GM12878 (cell line): ENCODE data around the gene GRIK2. TPM values are rescaled to one million over a fixed set of nuclear protein-coding genes. Genes with fewer than 3 reads are reported as not detected.

Source experiments
- ATAC-seq: fragments of 200-7000 bp; cut with Tn5 transposase; 3 replicates; pipeline ENCODE4 v1.9.1; 2020; ENCODE audit warnings: mild to moderate bottlenecking, moderate library complexity
- BruUV-seq: library from RNA; stranded (reverse); fragments of 400-500 nt; replicated peaks from 2 replicates; lab custom pipeline; 2021; lab: Mats Ljungman, UMichigan
- CTCF ChIA-PET: fragments of 300-600 bp; sonication (Branson Sonifier 250); formaldehyde crosslinking; extraction: SDS; loops from one replicate; lab custom pipeline; 2021; ENCODE audit warnings: inconsistent platforms; lab: Yijun Ruan, JAX
- POLR2A ChIA-PET: fragments of 350-600 bp; formaldehyde crosslinking; extraction: SDS; loops from one replicate; lab custom pipeline; 2021; ENCODE audit warnings: inconsistent platforms; lab: Charles Lee
- RAD21 ChIA-PET: fragments of 300-600 bp; sonication (Branson Sonifier 250); formaldehyde crosslinking; loops from one replicate; lab custom pipeline; 2023; ENCODE audit warnings: antibody characterized with exemption; ENCODE audit not compliant: unreplicated experiment; lab: Charles Lee
- SMC1A ChIA-PET: fragments of 300-600 bp; sonication (Branson Sonifier 250); formaldehyde crosslinking; loops from one replicate; lab custom pipeline; 2023; ENCODE audit not compliant: unreplicated experiment, uncharacterized antibody; lab: Charles Lee
- DNase-seq: peaks from one replicate; pipeline ENCODE4 v3.0.0-alpha.2; 2011; ENCODE audit warnings: low read depth, low spot score
- FAIRE-seq: peaks from 3 replicates; lab custom pipeline; 2011; peaks lifted over from hg19 to GRCh38; lab: Jason Lieb, UNC
- H2AFZ ChIP-seq: 2 replicates; pipeline ENCODE4 v1.6.0; 2011; ENCODE audit warnings: low read depth, low read length, control low read depth; ENCODE audit not compliant: control insufficient read depth
- H3K27ac ChIP-seq: 2 replicates; pipeline ENCODE4 v1.5.1; 2011; ENCODE audit warnings: control low read depth; ENCODE audit not compliant: control insufficient read depth, insufficient read depth
- H3K27me3 ChIP-seq, 2 experiments: replicated peaks in 1 of 2; 2 replicates each; pipeline versions ENCODE4 v1.6.0 to v1.6.1; 2011; ENCODE audit warnings: low read length in 1 of 2; ENCODE audit not compliant: control insufficient read depth in 2 of 2, insufficient read depth in 2 of 2
- H3K36me3 ChIP-seq, 2 experiments: 2 replicates each; pipeline ENCODE4 v1.5.1; 2011; ENCODE audit warnings: low read length in 1 of 2; ENCODE audit not compliant: control insufficient read depth in 2 of 2, insufficient read depth in 2 of 2
- H3K4me1 ChIP-seq: 2 replicates; pipeline ENCODE4 v1.6.1; 2011; ENCODE audit warnings: mild to moderate bottlenecking, low read length, moderate library complexity, mixed read lengths; ENCODE audit not compliant: control insufficient read depth, insufficient read depth
- H3K4me2 ChIP-seq: 2 replicates; pipeline ENCODE4 v1.6.0; 2011; ENCODE audit warnings: control low read depth; ENCODE audit not compliant: control insufficient read depth, insufficient read depth
- H3K4me3 ChIP-seq: fragments of 200-600 bp; sonication (generic); 2 replicates; pipeline ENCODE4 v1.5.1; 2016
- H3K79me2 ChIP-seq: 2 replicates; pipeline ENCODE4 v1.6.0; 2011; ENCODE audit warnings: low read length; ENCODE audit not compliant: control insufficient read depth, insufficient read depth
- H3K9ac ChIP-seq: 2 replicates; pipeline ENCODE4 v1.8.0; 2011; ENCODE audit warnings: low read length, control low read depth, mixed read lengths; ENCODE audit not compliant: control insufficient read depth, insufficient read depth
- H3K9me3 ChIP-seq: replicated peaks from 3 replicates; pipeline ENCODE4 v1.5.1; 2011; ENCODE audit warnings: mild to moderate bottlenecking, low read length; ENCODE audit not compliant: control insufficient read depth, insufficient read depth
- H4K20me1 ChIP-seq: 2 replicates; pipeline ENCODE4 v1.6.0; 2011; ENCODE audit not compliant: control insufficient read depth, insufficient read depth
- CREB1 ChIP-seq: IDR thresholded peaks from 2 replicates; pipeline ENCODE4 v1.6.1; 2012; ENCODE audit warnings: low read depth, mild to moderate bottlenecking, inconsistent platforms
- GABPA ChIP-seq: IDR thresholded peaks from 2 replicates; pipeline ENCODE4 v1.6.1; 2014; ENCODE audit warnings: antibody characterized with exemption, low read depth, mild to moderate bottlenecking, inconsistent platforms
- KDM1A ChIP-seq: fragments of 200-600 bp; sonication (generic); IDR thresholded peaks from 2 replicates; pipeline ENCODE4 v1.6.1; 2016; ENCODE audit warnings: borderline replicate concordance
- MEF2A ChIP-seq: IDR thresholded peaks from 2 replicates; pipeline ENCODE4 v1.6.1; 2011; ENCODE audit warnings: low read depth, mild to moderate bottlenecking, low read length, moderate library complexity; ENCODE audit not compliant: insufficient read depth
- MTA3 ChIP-seq: IDR thresholded peaks from 2 replicates; pipeline ENCODE4 v1.6.1; 2012; ENCODE audit warnings: low read length, inconsistent platforms, borderline replicate concordance
- MYB ChIP-seq: fragments of 150-350 bp; IDR thresholded peaks from 2 replicates; pipeline ENCODE4 v1.6.1; 2014; ENCODE audit warnings: mild to moderate bottlenecking, low read depth, low read length, borderline replicate concordance
- NKRF ChIP-seq: fragments of 450-650 bp; conservative IDR thresholded peaks from 2 replicates; pipeline ENCODE4 v1.6.1; 2017; ENCODE audit warnings: mild to moderate bottlenecking, moderate library complexity
- PAX8 ChIP-seq: fragments of 450-650 bp; IDR thresholded peaks from 2 replicates; pipeline ENCODE4 v1.6.1; 2017; ENCODE audit warnings: mild to moderate bottlenecking, moderate library complexity
- PBX3 ChIP-seq: IDR thresholded peaks from 2 replicates; pipeline ENCODE4 v1.6.1; 2011; ENCODE audit warnings: mild to moderate bottlenecking, low read depth, low read length, moderate library complexity; ENCODE audit not compliant: insufficient replicate concordance
- SUZ12 ChIP-seq: fragments of 200-600 bp; sonication (generic); IDR thresholded peaks from one replicate; pipeline ENCODE4 v1.6.1; 2018; ENCODE audit warnings: antibody characterized with exemption, mild to moderate bottlenecking; ENCODE audit not compliant: unreplicated experiment
- TBL1XR1 ChIP-seq: IDR thresholded peaks from 2 replicates; pipeline ENCODE4 v1.6.1; 2012; ENCODE audit warnings: low read depth, low read length, improper control_type of control experiment
- TCF12 ChIP-seq: IDR thresholded peaks from 2 replicates; pipeline ENCODE4 v1.6.1; 2011; ENCODE audit warnings: low read depth, mild to moderate bottlenecking, low read length
- TCF7 ChIP-seq: IDR thresholded peaks from 2 replicates; pipeline ENCODE4 v1.6.1; 2014; ENCODE audit warnings: antibody characterized with exemption, borderline replicate concordance
- YBX1 ChIP-seq: fragments of 450-650 bp; IDR thresholded peaks from 2 replicates; pipeline ENCODE4 v1.6.1; 2016; ENCODE audit warnings: antibody characterized with exemption
- ZNF274 ChIP-seq: IDR thresholded peaks from one replicate; pipeline ENCODE4 v1.8.0; 2011; ENCODE audit not compliant: insufficient read length, insufficient read depth
- WGBS: methylation state at CpG from one replicate; pipeline ENCODE4 v1.1.6; 2016; ENCODE audit warnings: low lambda C conversion rate; ENCODE audit not compliant: insufficient replicate concordance, insufficient coverage; ENCODE audit errors: missing lambda C conversion rate; 5-methylcytosine and 5-hydroxymethylcytosine counted together
- in situ Hi-C: fragments of 300-500 bp; cut with MboI; formaldehyde crosslinking; loops from 9 replicates; pipeline ENCODE4 v1.14.3; 2018; ENCODE audit warnings: mixed read lengths
- intact Hi-C: fragments of 100-400 bp; cut with micrococcal nuclease; formaldehyde crosslinking; loops from one replicate; pipeline ENCODE4 v1.14.2; 2022; ENCODE audit not compliant: unreplicated experiment
- polyA plus RNA-seq, 11 experiments: library from polyadenylated mRNA; depleted of rRNA in 4 of 11; unstranded in 6 of 11; stranded (reverse) in 5 of 11; fragments of >200 nt; fragmentation: Nextera tagmentation in 4 of 11; fragmentation: Illumina TruSeq in 1 of 11; extraction: Ambion mirVana in 4 of 11; extraction: Trizol in 1 of 11; gene quantifications; 1 replicate in 1 of 11; 2 replicates in 10 of 11; pipeline versions ENCODE4 v1.2.1 to v1.2.3, GENCODE V29; 2011 to 2016; ENCODE audit warnings: inconsistent platforms in 2 of 11, missing spikeins in 2 of 11, low read depth in 1 of 11
- total RNA-seq, 4 experiments: library from RNA; depleted of rRNA in 3 of 4; stranded (reverse); fragments of >200 nt in 3 of 4; fragmentation: Illumina TruSeq in 1 of 4; extraction: Trizol in 1 of 4; gene quantifications; 2 replicates each; pipeline versions ENCODE4 v1.2.1 to v1.2.3, GENCODE V29; 2013 to 2021
- TF ChIP-seq, protein P1 (sequence below): IDR thresholded peaks from 2 replicates; pipeline ENCODE4 v1.6.1; 2011; ENCODE audit warnings: low read depth, mild to moderate bottlenecking, low read length, moderate library complexity, borderline replicate concordance; ENCODE audit errors: extremely low read depth
- TF ChIP-seq, protein P2 (sequence below): IDR thresholded peaks from 2 replicates; pipeline ENCODE4 v1.6.1; 2012; ENCODE audit warnings: low read depth, low read length, improper control_type of control experiment
- TF ChIP-seq, protein P3 (sequence below): fragments of 450-650 bp; IDR thresholded peaks from 2 replicates; pipeline ENCODE4 v1.6.1; 2016; ENCODE audit warnings: mild to moderate bottlenecking

Gene GRIK2
- total and polyA plus RNA-seq, 10 of the 15 experiments (the other 5 are each of a cell fraction or from before 2014, with no cell fraction given) = not detected

DNA sequence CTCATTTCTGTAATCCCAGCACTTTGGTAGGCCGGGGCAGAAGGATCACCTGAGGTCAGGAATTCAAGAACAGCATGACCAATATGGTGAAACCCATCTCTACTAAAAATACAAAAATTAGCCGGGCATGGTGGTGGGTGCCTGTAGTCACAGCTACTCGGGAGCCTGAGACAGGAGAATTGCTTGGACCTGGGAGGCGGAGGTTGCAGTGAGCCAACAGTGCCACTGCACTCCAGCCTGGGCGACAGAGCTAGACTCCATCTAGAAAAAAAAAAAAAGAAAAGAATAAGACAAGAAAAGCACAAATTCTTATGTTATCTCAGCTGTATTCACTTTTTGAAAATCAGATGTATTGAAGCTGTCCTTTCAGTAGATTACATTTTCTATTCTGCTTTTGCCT, 289.4 kb downstream of the GRIK2 start (continued):
- TF ChIP-seq, protein P1, sequence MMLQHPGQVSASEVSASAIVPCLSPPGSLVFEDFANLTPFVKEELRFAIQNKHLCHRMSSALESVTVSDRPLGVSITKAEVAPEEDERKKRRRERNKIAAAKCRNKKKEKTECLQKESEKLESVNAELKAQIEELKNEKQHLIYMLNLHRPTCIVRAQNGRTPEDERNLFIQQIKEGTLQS = no peak
- TF ChIP-seq MYB (no peak), NKRF (no peak), GABPA (no peak), PBX3 (no peak), YBX1 (no peak), KDM1A (no peak)

DNA sequence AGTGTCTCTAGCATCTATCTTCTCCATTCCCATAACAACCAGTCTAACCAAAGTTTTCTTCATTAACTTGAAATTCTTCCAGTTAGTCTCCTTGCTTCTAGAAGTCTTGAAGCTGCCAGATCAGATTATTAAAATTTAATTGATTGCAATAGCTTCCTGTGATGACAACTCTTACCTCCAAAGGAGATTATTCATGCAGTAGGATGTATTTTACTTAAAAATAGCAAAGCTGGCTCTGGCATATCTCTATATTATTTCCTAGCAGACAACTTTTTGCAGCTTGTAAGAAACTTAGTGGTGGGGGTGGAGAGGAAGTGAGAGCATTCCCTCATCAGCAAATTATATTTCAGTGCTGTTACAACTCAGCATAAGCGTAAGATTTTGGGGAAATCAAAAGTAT, 290.4 kb downstream of the GRIK2 start:
- Histone ChIP-seq H3K27me3 (no peaks in the 10 kb centered on the region), H3K9me3 (no peaks in the 10 kb centered on the region), H3K9ac (no peak overlapping the region), H3K79me2 (no peaks in the 10 kb centered on the region), H3K27ac (no peak overlapping the region), H2AFZ (no peak overlapping the region), H3K4me1 (no peaks in the 10 kb centered on the region), H3K4me2 (no peak overlapping the region), H3K4me3 (no peak overlapping the region), H3K36me3 (no peaks in the 10 kb centered on the region), H4K20me1 (no peaks in the 10 kb centered on the region)
- POLR2A ChIA-PET = no interaction called here
- 35% methylated on average over 1 of the region's 1 CpG for WGBS
- DNase-seq = no peak
- in situ Hi-C loops (no loop called here), intact Hi-C loops (no loop called here)
- CTCF ChIA-PET = no interaction called here
- ATAC-seq = no peak
- SMC1A ChIA-PET = interaction anchor here (0.6 to 0.9 kb wide), 2 partner anchors 13 to 316 kb away, joined by 3 read pairs; no protein-coding TSS in a partner anchor
- BruUV-seq = no TSS peak
- RAD21 ChIA-PET = no interaction called here
- FAIRE-seq = no peak
- TF ChIP-seq PAX8 (no peak), CREB1 (no peak), MTA3 (no peak), SUZ12 (no peak), TCF7 (no peak), MEF2A (no peak), ZNF274 (no peak), TBL1XR1 (no peak), MYB (no peak), TCF12 (no peak)
- TF ChIP-seq, protein P2, sequence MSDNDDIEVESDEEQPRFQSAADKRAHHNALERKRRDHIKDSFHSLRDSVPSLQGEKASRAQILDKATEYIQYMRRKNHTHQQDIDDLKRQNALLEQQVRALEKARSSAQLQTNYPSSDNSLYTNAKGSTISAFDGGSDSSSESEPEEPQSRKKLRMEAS = no peak
- TF ChIP-seq, protein P3, sequence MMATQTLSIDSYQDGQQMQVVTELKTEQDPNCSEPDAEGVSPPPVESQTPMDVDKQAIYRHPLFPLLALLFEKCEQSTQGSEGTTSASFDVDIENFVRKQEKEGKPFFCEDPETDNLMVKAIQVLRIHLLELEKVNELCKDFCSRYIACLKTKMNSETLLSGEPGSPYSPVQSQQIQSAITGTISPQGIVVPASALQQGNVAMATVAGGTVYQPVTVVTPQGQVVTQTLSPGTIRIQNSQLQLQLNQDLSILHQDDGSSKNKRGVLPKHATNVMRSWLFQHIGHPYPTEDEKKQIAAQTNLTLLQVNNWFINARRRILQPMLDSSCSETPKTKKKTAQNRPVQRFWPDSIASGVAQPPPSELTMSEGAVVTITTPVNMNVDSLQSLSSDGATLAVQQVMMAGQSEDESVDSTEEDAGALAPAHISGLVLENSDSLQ = no peak
